ENCODE results near the gene GHR. TPM values are rescaled to one million over a fixed set of nuclear protein-coding genes. Genes with fewer than 3 reads are reported as not detected.

Gene GHR
- total RNA-seq, 4 donors from 2014 or later = 1.8 to 12.4 (median 3.7) TPM

DNA sequence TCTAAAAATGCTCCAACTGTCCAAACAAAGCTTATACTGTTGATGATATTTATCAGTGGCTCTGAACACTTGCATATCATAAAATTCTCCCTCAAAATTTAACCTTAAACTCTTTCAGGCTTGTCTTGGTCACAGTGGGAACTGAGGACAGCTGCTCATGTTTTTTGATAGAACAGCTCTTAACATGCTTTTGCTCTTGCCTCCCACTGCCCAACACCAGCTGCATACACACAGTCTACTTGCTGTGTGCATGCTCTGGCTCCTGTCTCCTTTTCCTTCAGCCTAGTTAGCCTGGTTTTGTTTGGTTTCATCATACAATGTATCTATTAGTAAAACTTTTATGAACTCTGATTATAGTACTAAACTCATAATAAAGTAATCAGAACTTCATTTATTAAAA lies 64.6 kb downstream of the GHR start:
- Histone ChIP-seq H3K36me3 (no peaks in the 10 kb centered on the region), H3K9me3 (no peaks in the 10 kb centered on the region), H3K4me3 (no peak overlapping the region), H3K27me3 (no peaks in the 10 kb centered on the region), H3K4me1 (no peaks in the 10 kb centered on the region), H3K27ac (no peak overlapping the region)
- DNase-seq = no peak
- no peak for TF ChIP-seq CTCF (IDR thresholded peaks at IDR 0.05)
- no peak for TF ChIP-seq POLR2A (IDR thresholded peaks at IDR 0.05)

- Histone ChIP-seq H3K36me3 (no peaks in the 10 kb centered on the region), H3K9me3 (no peaks in the 10 kb centered on the region), H3K27me3 (no peaks in the 10 kb centered on the region), H3K4me1 (no peaks in the 10 kb centered on the region), H3K27ac (no peak overlapping the region), H3K4me3 (no peak overlapping the region)
- no peak for DNase-seq
- TF ChIP-seq CTCF (IDR thresholded peaks at IDR 0.05) (no peak), POLR2A (IDR thresholded peaks at IDR 0.05) (no peak)
Measured at GRCh38 chr5:42490831-42491230, 67.6 kb downstream of the GHR start.

- Histone ChIP-seq H3K27me3 (no peaks in the 10 kb centered on the region), H3K4me3 (no peak overlapping the region), H3K36me3 (no peaks in the 10 kb centered on the region), H3K4me1 (no peaks in the 10 kb centered on the region), H3K27ac (no peak overlapping the region), H3K9me3 (no peaks in the 10 kb centered on the region)
- TF ChIP-seq POLR2A (IDR thresholded peaks at IDR 0.05) = no peak
- TF ChIP-seq CTCF (IDR thresholded peaks at IDR 0.05) = no peak
- no peak for DNase-seq
Measured at GRCh38 chr5:42491699-42492098, 68.5 kb downstream of the GHR start.

- Histone ChIP-seq H3K27ac (no peak overlapping the region), H3K27me3 (no peaks in the 10 kb centered on the region), H3K36me3 (no peaks in the 10 kb centered on the region), H3K9me3 (no peaks in the 10 kb centered on the region), H3K4me3 (no peak overlapping the region), H3K4me1 (no peaks in the 10 kb centered on the region)
- TF ChIP-seq POLR2A (IDR thresholded peaks at IDR 0.05) (no peak), CTCF (IDR thresholded peaks at IDR 0.05) (no peak)
- no peak for DNase-seq
Measured at GRCh38 chr5:42492974-42493373, 69.7 kb downstream of the GHR start.

- H3K9me3 ChIP-seq = no peaks in the 10 kb centered on the region
- DNase-seq = no peak
- no peaks in the 10 kb centered on the region for H3K36me3 ChIP-seq
- H3K27ac ChIP-seq = no peak overlapping the region
- H3K4me1 ChIP-seq = no peaks in the 10 kb centered on the region
- H3K4me3 ChIP-seq = no peak overlapping the region
- no peak for TF ChIP-seq POLR2A (IDR thresholded peaks at IDR 0.05)
- TF ChIP-seq CTCF (IDR thresholded peaks at IDR 0.05) = no peak
- no peaks in the 10 kb centered on the region for H3K27me3 ChIP-seq
Measured at GRCh38 chr5:42494414-42494813, 71.2 kb downstream of the GHR start.

- TF ChIP-seq POLR2A (IDR thresholded peaks at IDR 0.05) (no peak), CTCF (IDR thresholded peaks at IDR 0.05) (no peak)
- no peaks in the 10 kb centered on the region for H3K4me1 ChIP-seq
Measured at GRCh38 chr5:42495914-42496313, 72.7 kb downstream of the GHR start.

More at GRCh38 chr5:42495914-42496313, 72.7 kb downstream of the GHR start:
- Histone ChIP-seq H3K36me3 (no peaks in the 10 kb centered on the region), H3K27ac (no peak overlapping the region), H3K4me3 (no peak overlapping the region), H3K9me3 (no peaks in the 10 kb centered on the region), H3K27me3 (no peaks in the 10 kb centered on the region)
- no peak for DNase-seq
